ENCODE data around the gene CD300LF. TPM values are rescaled to one million over a fixed set of nuclear protein-coding genes. Genes with fewer than 3 reads are reported as not detected.
A peak's percentile ranks its signal among the peaks of the same experiment; 100 is the strongest.

CD300LF gene
- not detected in 2 replicates for total RNA-seq (2013; cell fraction: nucleolus; rRNA removed)
- total RNA-seq (2014; rRNA removed): not detected in 2 replicates
- not detected in 2 replicates for total RNA-seq (2014; rRNA removed; fragmentation: Illumina TruSeq; extraction: Trizol)
- total RNA-seq (2021): not detected in 2 replicates
- not detected for polyA plus RNA-seq (2011; ENCODE audit: low read depth)
- polyA plus RNA-seq (2011; rRNA removed): 0.15 TPM in 1 of 2 replicates, not detected in the other
- polyA plus RNA-seq (2011; cell fraction: cytosol; rRNA removed): not detected in 2 replicates
- polyA plus RNA-seq (2011; cell fraction: nucleus; rRNA removed): not detected in 2 replicates
- polyA plus RNA-seq (2012): not detected in 2 replicates
- not detected in 2 replicates for polyA plus RNA-seq (2014; fragmentation: Illumina TruSeq; extraction: Trizol)
- not detected for polyA plus RNA-seq (2014; fragmentation: Nextera tagmentation; extraction: Ambion mirVana)
- not detected in 2 replicates for polyA plus RNA-seq (2014; rRNA removed)
- polyA plus RNA-seq (2016; fragmentation: Nextera tagmentation; extraction: Ambion mirVana): not detected
- not detected in 2 replicates for polyA minus RNA-seq (2011; rRNA and poly(A)+ RNA removed)
- polyA minus RNA-seq (2011; cell fraction: cytosol; rRNA and poly(A)+ RNA removed): not detected in 2 replicates
- not detected in 2 replicates for polyA minus RNA-seq (2011; cell fraction: nucleus; rRNA and poly(A)+ RNA removed)
- percentile 5 among the genes with signal in this experiment for Bru-seq, nascent RNA
- percentile 5 among the genes with signal in this experiment for BruChase-seq, experiment 1, labeled RNA remaining after a 6-hour chase
- percentile 6 among the genes with signal in this experiment for BruChase-seq, experiment 2, labeled RNA remaining after a 2-hour chase
- long read RNA-seq, experiment 1: 0 reads
- long read RNA-seq, experiment 2: 0 reads

DNA sequence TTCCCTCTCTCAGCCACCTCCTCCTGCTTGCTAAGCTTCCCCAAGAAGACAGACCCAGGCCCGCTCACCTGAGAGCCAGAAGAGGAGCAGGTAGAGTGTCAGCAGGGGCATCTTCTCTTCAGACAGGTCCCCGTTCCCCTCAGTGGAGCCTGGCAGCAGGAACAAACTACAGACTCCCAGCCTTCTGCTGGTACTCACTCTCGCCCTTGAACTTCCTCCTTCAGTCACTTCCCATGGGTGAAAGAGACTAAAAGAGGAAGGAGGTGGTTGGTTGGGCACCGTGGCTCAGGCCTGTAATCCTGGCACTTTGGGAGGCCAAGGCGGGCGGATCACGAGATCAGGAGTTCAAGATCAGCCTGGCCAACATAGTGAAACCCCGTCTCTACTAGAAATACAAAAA is at the start of gene CD300LF:
Gene CD300LF, minus strand, starts transcription at position 168 of the 400 bp plus-strand sequence. Its CDS starts 57 bp downstream, at position 111.
- ATAC-seq: no peak
- no TSS peak for BruUV-seq (replicated peaks)
- Histone ChIP-seq H3K27me3 (replicated peaks in 1 of 2; ENCODE audit: control insufficient read depth in 2 of 2, insufficient read depth in 2 of 2, low read length in 1 of 2) (peaks cover 2 to 3% of the 10 kb centered on the region in 2 experiments; a peak in 1 of 4 replicates), H3K4me1 (ENCODE audit: control insufficient read depth, insufficient read depth, low read length) (peaks cover 3% of the 10 kb centered on the region), H3K9me3 (replicated peaks; ENCODE audit: control insufficient read depth, insufficient read depth, low read length) (no peaks in the 10 kb centered on the region), H3K79me2 (ENCODE audit: control insufficient read depth, insufficient read depth, low read length) (no peaks in the 10 kb centered on the region), H3K4me3 (no peak within 1 kb of the TSS), H3K4me2 (ENCODE audit: control insufficient read depth, insufficient read depth) (no peak within 1 kb of the TSS), H3K9ac (ENCODE audit: control insufficient read depth, insufficient read depth, low read length) (no peak within 1 kb of the TSS), H2AFZ (ENCODE audit: control insufficient read depth, low read depth, low read length) (no peak within 1 kb of the TSS), H4K20me1 (ENCODE audit: control insufficient read depth, insufficient read depth) (no peaks in the 10 kb centered on the region), H3K36me3 (ENCODE audit: control insufficient read depth in 2 of 2, insufficient read depth in 2 of 2, low read length in 1 of 2) (no peaks in the 10 kb centered on the region), H3K27ac (ENCODE audit: control insufficient read depth, insufficient read depth) (no peak within 1 kb of the TSS)
- WGBS (ENCODE audit: insufficient coverage, insufficient replicate concordance, low lambda C conversion rate, missing lambda C conversion rate): 27% methylated on average over 8 of the region's 8 CpGs
- CTCF ChIA-PET: interaction anchor here (1.5 kb wide), 1 partner anchor 56 kb away, joined by 5 read pairs; no protein-coding TSS in a partner anchor
- RAD21 ChIA-PET (ENCODE audit: unreplicated experiment): no interaction called here
- POLR2A ChIA-PET: no interaction called here
- in situ Hi-C loops (cut with MboI) (no loop called here), intact Hi-C loops (cut with micrococcal nuclease; ENCODE audit: unreplicated experiment) (no loop called here)
- SMC1A ChIA-PET (ENCODE audit: uncharacterized antibody, unreplicated experiment): no interaction called here
- FAIRE-seq: no peak
- no peak for DNase-seq (ENCODE audit: low read depth, low spot score)
- TF ChIP-seq CHD4 (IDR thresholded peaks at IDR 0.05) (no peak), RFX5 (IDR thresholded peaks at IDR 0.05; ENCODE audit: low read depth, low read length) (no peak), POLR2AphosphoS5 (IDR thresholded peaks at IDR 0.05; ENCODE audit: low read length) (no peak), ZSCAN29 (IDR thresholded peaks at IDR 0.05) (no peak), SRF (IDR thresholded peaks at IDR 0.05; ENCODE audit: low read depth in 2 of 2, low read length in 2 of 2) (no peak), HDAC6 (IDR thresholded peaks at IDR 0.05; ENCODE audit: unreplicated experiment) (no peak), ZNF384 (IDR thresholded peaks at IDR 0.05; ENCODE audit: borderline replicate concordance, low read depth, low read length) (no peak), LARP7 (IDR thresholded peaks at IDR 0.05) (no peak), GABPA (IDR thresholded peaks at IDR 0.05; ENCODE audit: low read depth) (no peak), RAD51 (IDR thresholded peaks at IDR 0.05) (no peak), POLR2A (IDR thresholded peaks at IDR 0.05; ENCODE audit: low read depth, low read length) (no peak)
- TF ChIP-seq, protein P1, sequence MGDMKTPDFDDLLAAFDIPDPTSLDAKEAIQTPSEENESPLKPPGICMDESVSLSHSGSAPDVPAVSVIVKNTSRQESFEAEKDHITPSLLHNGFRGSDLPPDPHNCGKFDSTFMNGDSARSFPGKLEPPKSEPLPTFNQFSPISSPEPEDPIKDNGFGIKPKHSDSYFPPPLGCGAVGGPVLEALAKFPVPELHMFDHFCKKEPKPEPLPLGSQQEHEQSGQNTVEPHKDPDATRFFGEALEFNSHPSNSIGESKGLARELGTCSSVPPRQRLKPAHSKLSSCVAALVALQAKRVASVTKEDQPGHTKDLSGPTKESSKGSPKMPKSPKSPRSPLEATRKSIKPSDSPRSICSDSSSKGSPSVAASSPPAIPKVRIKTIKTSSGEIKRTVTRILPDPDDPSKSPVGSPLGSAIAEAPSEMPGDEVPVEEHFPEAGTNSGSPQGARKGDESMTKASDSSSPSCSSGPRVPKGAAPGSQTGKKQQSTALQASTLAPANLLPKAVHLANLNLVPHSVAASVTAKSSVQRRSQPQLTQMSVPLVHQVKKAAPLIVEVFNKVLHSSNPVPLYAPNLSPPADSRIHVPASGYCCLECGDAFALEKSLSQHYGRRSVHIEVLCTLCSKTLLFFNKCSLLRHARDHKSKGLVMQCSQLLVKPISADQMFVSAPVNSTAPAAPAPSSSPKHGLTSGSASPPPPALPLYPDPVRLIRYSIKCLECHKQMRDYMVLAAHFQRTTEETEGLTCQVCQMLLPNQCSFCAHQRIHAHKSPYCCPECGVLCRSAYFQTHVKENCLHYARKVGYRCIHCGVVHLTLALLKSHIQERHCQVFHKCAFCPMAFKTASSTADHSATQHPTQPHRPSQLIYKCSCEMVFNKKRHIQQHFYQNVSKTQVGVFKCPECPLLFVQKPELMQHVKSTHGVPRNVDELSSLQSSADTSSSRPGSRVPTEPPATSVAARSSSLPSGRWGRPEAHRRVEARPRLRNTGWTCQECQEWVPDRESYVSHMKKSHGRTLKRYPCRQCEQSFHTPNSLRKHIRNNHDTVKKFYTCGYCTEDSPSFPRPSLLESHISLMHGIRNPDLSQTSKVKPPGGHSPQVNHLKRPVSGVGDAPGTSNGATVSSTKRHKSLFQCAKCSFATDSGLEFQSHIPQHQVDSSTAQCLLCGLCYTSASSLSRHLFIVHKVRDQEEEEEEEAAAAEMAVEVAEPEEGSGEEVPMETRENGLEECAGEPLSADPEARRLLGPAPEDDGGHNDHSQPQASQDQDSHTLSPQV (IDR thresholded peaks at IDR 0.05): no peak
- TF ChIP-seq, protein P2, sequence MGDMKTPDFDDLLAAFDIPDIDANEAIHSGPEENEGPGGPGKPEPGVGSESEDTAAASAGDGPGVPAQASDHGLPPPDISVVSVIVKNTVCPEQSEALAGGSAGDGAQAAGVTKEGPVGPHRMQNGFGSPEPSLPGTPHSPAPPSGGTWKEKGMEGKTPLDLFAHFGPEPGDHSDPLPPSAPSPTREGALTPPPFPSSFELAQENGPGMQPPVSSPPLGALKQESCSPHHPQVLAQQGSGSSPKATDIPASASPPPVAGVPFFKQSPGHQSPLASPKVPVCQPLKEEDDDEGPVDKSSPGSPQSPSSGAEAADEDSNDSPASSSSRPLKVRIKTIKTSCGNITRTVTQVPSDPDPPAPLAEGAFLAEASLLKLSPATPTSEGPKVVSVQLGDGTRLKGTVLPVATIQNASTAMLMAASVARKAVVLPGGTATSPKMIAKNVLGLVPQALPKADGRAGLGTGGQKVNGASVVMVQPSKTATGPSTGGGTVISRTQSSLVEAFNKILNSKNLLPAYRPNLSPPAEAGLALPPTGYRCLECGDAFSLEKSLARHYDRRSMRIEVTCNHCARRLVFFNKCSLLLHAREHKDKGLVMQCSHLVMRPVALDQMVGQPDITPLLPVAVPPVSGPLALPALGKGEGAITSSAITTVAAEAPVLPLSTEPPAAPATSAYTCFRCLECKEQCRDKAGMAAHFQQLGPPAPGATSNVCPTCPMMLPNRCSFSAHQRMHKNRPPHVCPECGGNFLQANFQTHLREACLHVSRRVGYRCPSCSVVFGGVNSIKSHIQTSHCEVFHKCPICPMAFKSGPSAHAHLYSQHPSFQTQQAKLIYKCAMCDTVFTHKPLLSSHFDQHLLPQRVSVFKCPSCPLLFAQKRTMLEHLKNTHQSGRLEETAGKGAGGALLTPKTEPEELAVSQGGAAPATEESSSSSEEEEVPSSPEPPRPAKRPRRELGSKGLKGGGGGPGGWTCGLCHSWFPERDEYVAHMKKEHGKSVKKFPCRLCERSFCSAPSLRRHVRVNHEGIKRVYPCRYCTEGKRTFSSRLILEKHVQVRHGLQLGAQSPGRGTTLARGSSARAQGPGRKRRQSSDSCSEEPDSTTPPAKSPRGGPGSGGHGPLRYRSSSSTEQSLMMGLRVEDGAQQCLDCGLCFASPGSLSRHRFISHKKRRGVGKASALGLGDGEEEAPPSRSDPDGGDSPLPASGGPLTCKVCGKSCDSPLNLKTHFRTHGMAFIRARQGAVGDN (IDR thresholded peaks at IDR 0.05): no peak
- TF ChIP-seq, protein P3, sequence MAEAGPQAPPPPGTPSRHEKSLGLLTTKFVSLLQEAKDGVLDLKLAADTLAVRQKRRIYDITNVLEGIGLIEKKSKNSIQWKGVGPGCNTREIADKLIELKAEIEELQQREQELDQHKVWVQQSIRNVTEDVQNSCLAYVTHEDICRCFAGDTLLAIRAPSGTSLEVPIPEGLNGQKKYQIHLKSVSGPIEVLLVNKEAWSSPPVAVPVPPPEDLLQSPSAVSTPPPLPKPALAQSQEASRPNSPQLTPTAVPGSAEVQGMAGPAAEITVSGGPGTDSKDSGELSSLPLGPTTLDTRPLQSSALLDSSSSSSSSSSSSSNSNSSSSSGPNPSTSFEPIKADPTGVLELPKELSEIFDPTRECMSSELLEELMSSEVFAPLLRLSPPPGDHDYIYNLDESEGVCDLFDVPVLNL (IDR thresholded peaks at IDR 0.05; ENCODE audit: low read depth, low read length): no peak
